ENCODE data around the gene NSMF. TPM values are rescaled to one million over a fixed set of nuclear protein-coding genes. Genes with fewer than 3 reads are reported as not detected.

The NSMF gene
- total RNA-seq, 2 donors from 2014 or later: 58.9 to 66.0 TPM

- Histone ChIP-seq H3K27ac (ENCODE audit: low read depth, low read length) (no peak overlapping the region), H3K9me3 (ENCODE audit: control insufficient read depth, low read length) (no peaks in the 10 kb centered on the region), H3K27me3 (ENCODE audit: control insufficient read depth, insufficient read depth, low read length, poor library complexity, severe bottlenecking) (no peaks in the 10 kb centered on the region), H3K4me1 (ENCODE audit: control insufficient read depth, insufficient read depth, low read length) (no peaks in the 10 kb centered on the region), H3K36me3 (ENCODE audit: control insufficient read depth, insufficient read depth, low read length) (no peaks in the 10 kb centered on the region), H3K9ac (ENCODE audit: extremely low read depth, low read length, poor library complexity, severe bottlenecking) (no peak overlapping the region), H3K4me3 (ENCODE audit: low read length) (no peak overlapping the region)
- H3K4me3 Mint-ChIP-seq: no peak overlapping the region
- no peaks in the 10 kb centered on the region for H3K4me1 Mint-ChIP-seq
- no peaks in the 10 kb centered on the region for H3K36me3 Mint-ChIP-seq (ENCODE audit: low read depth)
- TF ChIP-seq, protein P1, sequence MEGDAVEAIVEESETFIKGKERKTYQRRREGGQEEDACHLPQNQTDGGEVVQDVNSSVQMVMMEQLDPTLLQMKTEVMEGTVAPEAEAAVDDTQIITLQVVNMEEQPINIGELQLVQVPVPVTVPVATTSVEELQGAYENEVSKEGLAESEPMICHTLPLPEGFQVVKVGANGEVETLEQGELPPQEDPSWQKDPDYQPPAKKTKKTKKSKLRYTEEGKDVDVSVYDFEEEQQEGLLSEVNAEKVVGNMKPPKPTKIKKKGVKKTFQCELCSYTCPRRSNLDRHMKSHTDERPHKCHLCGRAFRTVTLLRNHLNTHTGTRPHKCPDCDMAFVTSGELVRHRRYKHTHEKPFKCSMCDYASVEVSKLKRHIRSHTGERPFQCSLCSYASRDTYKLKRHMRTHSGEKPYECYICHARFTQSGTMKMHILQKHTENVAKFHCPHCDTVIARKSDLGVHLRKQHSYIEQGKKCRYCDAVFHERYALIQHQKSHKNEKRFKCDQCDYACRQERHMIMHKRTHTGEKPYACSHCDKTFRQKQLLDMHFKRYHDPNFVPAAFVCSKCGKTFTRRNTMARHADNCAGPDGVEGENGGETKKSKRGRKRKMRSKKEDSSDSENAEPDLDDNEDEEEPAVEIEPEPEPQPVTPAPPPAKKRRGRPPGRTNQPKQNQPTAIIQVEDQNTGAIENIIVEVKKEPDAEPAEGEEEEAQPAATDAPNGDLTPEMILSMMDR (conservative IDR thresholded peaks at IDR 0.05): no peak
- H3K27ac Mint-ChIP-seq: no peak overlapping the region
- WGBS, 2 experiments (ENCODE audit: insufficient coverage in 1 of 2, insufficient read length in 1 of 2): 91 to 97% methylated on average over 9 to 12 of the region's 12 CpGs
- H3K27me3 Mint-ChIP-seq (ENCODE audit: insufficient read depth): peaks cover 3% of the 10 kb centered on the region
- DNase-seq: no peak
- peaks cover 16% of the 10 kb centered on the region for H3K9me3 Mint-ChIP-seq
These were observed 42.3 kb upstream of the NSMF start for GRCh38 chr9:137501457-137501856.

- Histone ChIP-seq H3K9ac (ENCODE audit: extremely low read depth, low read length, poor library complexity, severe bottlenecking) (no peak overlapping the region), H3K27ac (ENCODE audit: low read depth, low read length) (no peak overlapping the region), H3K27me3 (ENCODE audit: control insufficient read depth, insufficient read depth, low read length, poor library complexity, severe bottlenecking) (no peaks in the 10 kb centered on the region), H3K9me3 (ENCODE audit: control insufficient read depth, low read length) (no peaks in the 10 kb centered on the region), H3K36me3 (ENCODE audit: control insufficient read depth, insufficient read depth, low read length) (no peaks in the 10 kb centered on the region), H3K4me1 (ENCODE audit: control insufficient read depth, insufficient read depth, low read length) (no peaks in the 10 kb centered on the region), H3K4me3 (ENCODE audit: low read length) (no peak overlapping the region)
- no peaks in the 10 kb centered on the region for H3K36me3 Mint-ChIP-seq (ENCODE audit: low read depth)
- H3K4me3 Mint-ChIP-seq: no peak overlapping the region
- peaks cover 3% of the 10 kb centered on the region for H3K27me3 Mint-ChIP-seq (ENCODE audit: insufficient read depth)
- H3K9me3 Mint-ChIP-seq: peaks cover 16% of the 10 kb centered on the region
- TF ChIP-seq, protein P1 (conservative IDR thresholded peaks at IDR 0.05): no peak
- H3K27ac Mint-ChIP-seq: no peak overlapping the region
- 94 to 95% methylated on average over 42 to 45 of the region's 45 CpGs for WGBS, 2 experiments (ENCODE audit: insufficient coverage in 1 of 2, insufficient read length in 1 of 2)
- peak; percentile 38 for DNase-seq
- no peaks in the 10 kb centered on the region for H3K4me1 Mint-ChIP-seq
These were observed 41.7 kb upstream of the NSMF start for GRCh38 chr9:137500666-137501397.

- Mint-ChIP-seq H3K4me3 (no peak overlapping the region), H3K4me1 (no peaks in the 10 kb centered on the region), H3K27ac (no peak overlapping the region), H3K9me3 (peaks cover 16% of the 10 kb centered on the region), H3K27me3 (ENCODE audit: insufficient read depth) (peaks cover 3% of the 10 kb centered on the region), H3K36me3 (ENCODE audit: low read depth) (no peaks in the 10 kb centered on the region)
- Histone ChIP-seq H3K27ac (ENCODE audit: low read depth, low read length) (peak overlapping the region; percentile 11), H3K9ac (ENCODE audit: extremely low read depth, low read length, poor library complexity, severe bottlenecking) (no peak overlapping the region), H3K4me3 (ENCODE audit: low read length) (no peak overlapping the region), H3K27me3 (ENCODE audit: control insufficient read depth, insufficient read depth, low read length, poor library complexity, severe bottlenecking) (no peaks in the 10 kb centered on the region), H3K36me3 (ENCODE audit: control insufficient read depth, insufficient read depth, low read length) (no peaks in the 10 kb centered on the region), H3K9me3 (ENCODE audit: control insufficient read depth, low read length) (no peaks in the 10 kb centered on the region), H3K4me1 (ENCODE audit: control insufficient read depth, insufficient read depth, low read length) (no peaks in the 10 kb centered on the region)
- TF ChIP-seq, protein P1 (conservative IDR thresholded peaks at IDR 0.05): no peak
- WGBS, 2 experiments (ENCODE audit: insufficient coverage in 1 of 2, insufficient read length in 1 of 2): 92 to 93% methylated on average over 25 to 36 of the region's 36 CpGs
- DNase-seq: peak; percentile 42
These were observed 40.9 kb upstream of the NSMF start for GRCh38 chr9:137499858-137500661.
